ENCODE measurements around the gene MEGF11. TPM values are rescaled to one million over a fixed set of nuclear protein-coding genes. Genes with fewer than 3 reads are reported as not detected.

The MEGF11 gene
- total RNA-seq, 2 donors from 2014 or later = not detected

GRCh38 chr15:66035901-66036300 lies 217.6 kb downstream of the MEGF11 start:
- ATAC-seq = no peak
- no peak for TF ChIP-seq POLR2A (IDR thresholded peaks at IDR 0.05)
- no peak for TF ChIP-seq CTCF (IDR thresholded peaks at IDR 0.05)
- no peaks in the 10 kb centered on the region for H3K27me3 ChIP-seq

DNA sequence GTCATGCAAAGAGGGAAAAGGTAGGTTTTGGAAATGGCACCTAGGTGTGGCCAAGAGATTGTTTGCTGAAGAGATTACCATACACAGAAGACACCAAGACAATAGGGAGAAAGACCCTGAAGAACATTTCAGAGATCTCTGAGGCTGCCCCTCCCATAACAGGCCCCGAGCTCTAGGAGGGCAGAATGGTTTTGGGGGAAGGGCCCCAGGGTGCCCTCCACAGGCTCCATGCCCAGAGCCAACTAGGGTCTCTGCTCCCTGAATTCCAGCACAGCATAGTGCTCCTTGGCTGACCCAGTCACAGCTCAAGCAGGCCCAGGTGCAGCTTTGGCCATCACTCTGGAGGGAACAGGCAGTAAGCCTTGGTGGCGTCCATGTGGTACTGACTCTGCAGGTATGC lies 220.4 kb downstream of the MEGF11 start:
- Histone ChIP-seq H3K4me1 (no peaks in the 10 kb centered on the region), H3K36me3 (replicated peaks in 1 of 2; ENCODE audit: insufficient read depth in 1 of 2, low read depth in 2 of 2) (no peaks in the 10 kb centered on the region), H3K4me3 (no peak overlapping the region), H3K27me3 (no peaks in the 10 kb centered on the region), H3K9me3 (no peaks in the 10 kb centered on the region), H3K27ac (no peak overlapping the region)
- intact Hi-C loops (cut with DNase I) = no loop called here
- no peak for TF ChIP-seq POLR2A (IDR thresholded peaks at IDR 0.05)
- TF ChIP-seq CTCF (IDR thresholded peaks at IDR 0.05) = no peak
- DNase-seq (no peak), ATAC-seq (no peak)
- 88 to 93% methylated on average over 1 to 2 of the region's 2 CpGs for WGBS, 2 donors

More at GRCh38 chr15:66035901-66036300, 217.6 kb downstream of the MEGF11 start:
- intact Hi-C loops (cut with DNase I) = no loop called here
- no peak overlapping the region for H3K27ac ChIP-seq
- H3K4me3 ChIP-seq = no peak overlapping the region
- 80 to 81% methylated on average over 5 of the region's 5 CpGs for WGBS, 2 donors
- H3K9me3 ChIP-seq = no peaks in the 10 kb centered on the region
- no peak for DNase-seq
- no peaks in the 10 kb centered on the region for H3K36me3 ChIP-seq (replicated peaks in 1 of 2; ENCODE audit: insufficient read depth in 1 of 2, low read depth in 2 of 2)
- peaks cover 2% of the 10 kb centered on the region for H3K4me1 ChIP-seq

GRCh38 chr15:66032006-66032405 lies 221.5 kb downstream of the MEGF11 start:
- H3K4me3 ChIP-seq = no peak overlapping the region
- no peak for ATAC-seq
- H3K4me1 ChIP-seq = no peaks in the 10 kb centered on the region
- 100% methylated on average over 1 of the region's 1 CpG; no CpG with 5 or more reads in 1 of the 2 donors for WGBS, 2 donors
- H3K27me3 ChIP-seq = no peaks in the 10 kb centered on the region
- intact Hi-C loops (cut with DNase I) = no loop called here
- TF ChIP-seq CTCF (IDR thresholded peaks at IDR 0.05) (no peak), POLR2A (IDR thresholded peaks at IDR 0.05) (no peak)
- H3K36me3 ChIP-seq (replicated peaks in 1 of 2; ENCODE audit: insufficient read depth in 1 of 2, low read depth in 2 of 2) = no peaks in the 10 kb centered on the region
- no peaks in the 10 kb centered on the region for H3K9me3 ChIP-seq
- DNase-seq = no peak
- no peak overlapping the region for H3K27ac ChIP-seq

- WGBS, 2 donors = 83 to 87% methylated on average over 4 of the region's 4 CpGs
- Histone ChIP-seq H3K36me3 (replicated peaks in 1 of 2; ENCODE audit: insufficient read depth in 1 of 2, low read depth in 2 of 2) (no peaks in the 10 kb centered on the region), H3K27me3 (no peaks in the 10 kb centered on the region), H3K4me3 (no peak overlapping the region), H3K27ac (no peak overlapping the region), H3K9me3 (no peaks in the 10 kb centered on the region), H3K4me1 (no peaks in the 10 kb centered on the region)
- ATAC-seq (no peak), DNase-seq (no peak)
- no peak for TF ChIP-seq CTCF (IDR thresholded peaks at IDR 0.05)
- no peak for TF ChIP-seq POLR2A (IDR thresholded peaks at IDR 0.05)
- intact Hi-C loops (cut with DNase I) = no loop called here
Observed at GRCh38 chr15:66030650-66031049, 222.9 kb downstream of the MEGF11 start.

- Histone ChIP-seq H3K9me3 (no peaks in the 10 kb centered on the region), H3K27ac (no peak overlapping the region), H3K4me1 (no peaks in the 10 kb centered on the region), H3K27me3 (no peaks in the 10 kb centered on the region), H3K4me3 (no peak overlapping the region), H3K36me3 (replicated peaks in 1 of 2; ENCODE audit: insufficient read depth in 1 of 2, low read depth in 2 of 2) (no peaks in the 10 kb centered on the region)
- 81 to 85% methylated on average over 5 of the region's 5 CpGs for WGBS, 2 donors
- ATAC-seq (no peak), DNase-seq (no peak)
- intact Hi-C loops (cut with DNase I) = no loop called here
- TF ChIP-seq POLR2A (IDR thresholded peaks at IDR 0.05) (no peak), CTCF (IDR thresholded peaks at IDR 0.05) (no peak)
Observed at GRCh38 chr15:66029650-66030049, 223.9 kb downstream of the MEGF11 start.
